ENCODE results near the gene NT5C3B. TPM values are rescaled to one million over a fixed set of nuclear protein-coding genes. Genes with fewer than 3 reads are reported as not detected.
A peak's percentile ranks its signal among the peaks of the same experiment; 100 is the strongest.

Gene NT5C3B
- total RNA-seq, 2 experiments from 2014 or later: 25.7 to 29.7 TPM

GRCh38 chr17:41785859-41786226 lies 50.2 kb downstream of the NT5C3B start:
- peak in 2 of 14 experiments; percentile 33 to 62 for DNase-seq
- peaks cover 24% of the 10 kb centered on the region for H3K4me1 ChIP-seq (ENCODE audit: insufficient read depth, low read length)
- Mint-ChIP-seq H3K4me1 (ENCODE audit: low read depth) (peaks cover 37% of the 10 kb centered on the region), H3K4me3 (peak overlapping the region; percentile 82), H3K36me3 (ENCODE audit: low read depth) (no peaks in the 10 kb centered on the region), H3K27ac (no peak overlapping the region), H3K9me3 (no peaks in the 10 kb centered on the region), H3K27me3 (peaks cover 39% of the 10 kb centered on the region)
- peaks cover 0 to 5% of the 10 kb centered on the region in 2 experiments for H3K9me3 ChIP-seq (ENCODE audit: control insufficient read depth in 1 of 2, insufficient read depth in 1 of 2, low read length in 2 of 2)
- TF ChIP-seq CTCF (IDR thresholded peaks at IDR 0.05): no peak
- H3K4me3 ChIP-seq (ENCODE audit: low read length): peak overlapping the region; percentile 53
- intact Hi-C loops (cut with DNase I, micrococcal nuclease): loop anchor here in 1 of 2 experiments (5.0 kb wide), 1 partner anchor 49 kb away; no protein-coding TSS in a partner anchor
- H3K27me3 ChIP-seq (ENCODE audit: control insufficient read depth in 1 of 2, insufficient read depth in 2 of 2, low read length in 2 of 2): peaks cover 22 to 29% of the 10 kb centered on the region in 2 experiments
- ChIA-PET POLR2A (interaction anchor here (1.7 to 1.9 kb wide), 2 partner anchors 25 to 96 kb away, joined by 7 to 8 read pairs; no protein-coding TSS in a partner anchor), CTCF (interaction anchor here (0.9 to 2.3 kb wide), 2 partner anchors 16 to 26 kb away, joined by 3 to 11 read pairs; partner anchors contain the start of gene P3H4)
- ATAC-seq (ENCODE audit: poor library complexity): no peak
- H3K27ac ChIP-seq (ENCODE audit: low read depth in 1 of 2, low read length in 2 of 2): no peak overlapping the region
- no peaks in the 10 kb centered on the region for H3K36me3 ChIP-seq (ENCODE audit: insufficient read depth, low read length)

GRCh38 chr17:41785091-41785858 lies 50.8 kb downstream of the NT5C3B start:
- Histone ChIP-seq H3K9me3 (ENCODE audit: control insufficient read depth in 1 of 2, insufficient read depth in 1 of 2, low read length in 2 of 2) (peaks cover 0 to 5% of the 10 kb centered on the region in 2 experiments), H3K27ac (ENCODE audit: low read depth in 1 of 2, low read length in 2 of 2) (no peak overlapping the region), H3K4me3 (ENCODE audit: low read length) (peak overlapping the region; percentile 53), H3K36me3 (ENCODE audit: insufficient read depth, low read length) (no peaks in the 10 kb centered on the region), H3K4me1 (ENCODE audit: insufficient read depth, low read length) (peaks cover 24% of the 10 kb centered on the region), H3K27me3 (ENCODE audit: control insufficient read depth in 1 of 2, insufficient read depth in 2 of 2, low read length in 2 of 2) (peaks cover 22 to 29% of the 10 kb centered on the region in 2 experiments)
- peak in 1 of 14 experiments; percentile 21 for DNase-seq
- ChIA-PET POLR2A (interaction anchor here (1.7 to 1.9 kb wide), 2 partner anchors 26 to 96 kb away, joined by 7 to 8 read pairs; no protein-coding TSS in a partner anchor), CTCF (interaction anchor here (0.9 to 2.3 kb wide), 2 partner anchors 16 to 26 kb away, joined by 3 to 11 read pairs; partner anchors contain the start of gene P3H4)
- no peak for ATAC-seq (ENCODE audit: poor library complexity)
- TF ChIP-seq CTCF (IDR thresholded peaks at IDR 0.05): no peak
- Mint-ChIP-seq H3K36me3 (ENCODE audit: low read depth) (no peaks in the 10 kb centered on the region), H3K4me1 (ENCODE audit: low read depth) (peaks cover 33% of the 10 kb centered on the region), H3K27ac (no peak overlapping the region), H3K27me3 (peaks cover 39% of the 10 kb centered on the region), H3K4me3 (peak overlapping the region; percentile 82), H3K9me3 (no peaks in the 10 kb centered on the region)
- intact Hi-C loops (cut with DNase I, micrococcal nuclease): loop anchor here in 1 of 2 experiments (5.0 kb wide), 1 partner anchor 48 kb away; no protein-coding TSS in a partner anchor

GRCh38 chr17:41784207-41784744 lies 51.8 kb downstream of the NT5C3B start:
- Histone ChIP-seq H3K36me3 (ENCODE audit: insufficient read depth, low read length) (no peaks in the 10 kb centered on the region), H3K4me3 (ENCODE audit: low read length) (no peak overlapping the region), H3K4me1 (ENCODE audit: insufficient read depth, low read length) (peaks cover 24% of the 10 kb centered on the region), H3K27me3 (ENCODE audit: control insufficient read depth in 1 of 2, insufficient read depth in 2 of 2, low read length in 2 of 2) (peaks cover 22 to 29% of the 10 kb centered on the region in 2 experiments), H3K9me3 (ENCODE audit: control insufficient read depth in 1 of 2, insufficient read depth in 1 of 2, low read length in 2 of 2) (peaks cover 0 to 5% of the 10 kb centered on the region in 2 experiments), H3K27ac (ENCODE audit: low read depth in 1 of 2, low read length in 2 of 2) (no peak overlapping the region)
- peaks cover 28% of the 10 kb centered on the region for H3K4me1 Mint-ChIP-seq (ENCODE audit: low read depth)
- intact Hi-C loops (cut with DNase I, micrococcal nuclease): no loop called here
- CTCF ChIA-PET: no interaction called here
- peaks cover 39% of the 10 kb centered on the region for H3K27me3 Mint-ChIP-seq
- peak in 1 of 14 experiments; percentile 16 for DNase-seq
- no peaks in the 10 kb centered on the region for H3K9me3 Mint-ChIP-seq
- no peak overlapping the region for H3K27ac Mint-ChIP-seq
- peak overlapping the region; percentile 25 for H3K4me3 Mint-ChIP-seq
- POLR2A ChIA-PET: no interaction called here
- no peak for ATAC-seq (ENCODE audit: poor library complexity)
- H3K36me3 Mint-ChIP-seq (ENCODE audit: low read depth): no peaks in the 10 kb centered on the region
- no peak for TF ChIP-seq CTCF (IDR thresholded peaks at IDR 0.05)
